OCI-LY7 (cell line): ENCODE data around the gene MINDY2. TPM values are rescaled to one million over a fixed set of nuclear protein-coding genes. Genes with fewer than 3 reads are reported as not detected.

Source experiments
- BruUV-seq: library from RNA; stranded (reverse); fragments of 400-500 nt; replicated peaks from 2 replicates; lab custom pipeline; 2021; lab: Mats Ljungman, UMichigan
- CTCF ChIA-PET: fragments of 300-600 bp; sonication (Branson Sonifier 250); formaldehyde crosslinking; loops from one replicate; lab custom pipeline; 2022; ENCODE audit warnings: antibody characterized with exemption; ENCODE audit not compliant: unreplicated experiment; lab: Charles Lee
- POLR2A ChIA-PET: fragments of 300-600 bp; sonication (Branson Sonifier 250); formaldehyde crosslinking; loops from one replicate; lab custom pipeline; 2022; ENCODE audit warnings: antibody characterized with exemption; lab: Charles Lee
- DNase-seq: peaks from one replicate; pipeline ENCODE4 v3.0.0-alpha.2; 2015; ENCODE audit warnings: low spot score
- H2AFZ ChIP-seq: fragments of 200-600 bp; sonication (generic), shearing (Covaris generic); 2 replicates; pipeline ENCODE4 v1.6.1; 2014; ENCODE audit warnings: mild to moderate bottlenecking, antibody characterized with exemption, low read length, moderate library complexity
- H3K27ac ChIP-seq: fragments of 200-600 bp; sonication (generic); 2 replicates; pipeline ENCODE4 v1.5.1; 2014; ENCODE audit warnings: mixed run types, low read depth, mild to moderate bottlenecking, moderate library complexity, low read length, inconsistent platforms; ENCODE audit not compliant: poor library complexity, severe bottlenecking
- H3K36me3 ChIP-seq: fragments of 200-600 bp; sonication (generic); 2 replicates; pipeline ENCODE4 v1.6.1; 2014; ENCODE audit warnings: mild to moderate bottlenecking, antibody characterized with exemption, low read length, moderate library complexity, mixed read lengths; ENCODE audit not compliant: insufficient read depth
- H3K4me1 ChIP-seq: fragments of 200-600 bp; sonication (generic); 2 replicates; pipeline ENCODE4 v1.5.1; 2014; ENCODE audit warnings: mild to moderate bottlenecking, low read length; ENCODE audit not compliant: insufficient read depth, poor library complexity, severe bottlenecking
- H3K4me2 ChIP-seq: fragments of 200-600 bp; sonication (generic); 2 replicates; pipeline ENCODE4 v1.6.1; 2014; ENCODE audit warnings: mild to moderate bottlenecking, low read length
- H3K4me3 ChIP-seq: fragments of 200-600 bp; sonication (generic); 2 replicates; pipeline ENCODE4 v1.5.1; 2014; ENCODE audit warnings: mild to moderate bottlenecking, low read depth, low read length; ENCODE audit not compliant: poor library complexity, severe bottlenecking
- H3K79me2 ChIP-seq: fragments of 200-600 bp; sonication (generic); 2 replicates; pipeline ENCODE4 v1.6.1; 2016; ENCODE audit warnings: low read depth, mild to moderate bottlenecking, low read length, moderate library complexity, mixed read lengths; ENCODE audit not compliant: insufficient read depth
- H3K9me2 ChIP-seq: fragments of 200-600 bp; sonication (generic); 2 replicates; pipeline ENCODE4 v1.6.1; 2016; ENCODE audit warnings: mild to moderate bottlenecking, low read length, mixed read lengths; ENCODE audit not compliant: insufficient read depth
- H3K9me3 ChIP-seq: fragments of 200-600 bp; sonication (generic); 2 replicates; pipeline ENCODE4 v1.6.1; 2014; ENCODE audit warnings: mild to moderate bottlenecking, mixed run types, low read length, mixed read lengths
- H4K20me1 ChIP-seq: fragments of 200-600 bp; sonication (generic); 2 replicates; pipeline ENCODE4 v1.6.1; 2014; ENCODE audit warnings: mild to moderate bottlenecking, antibody characterized with exemption, low read length, moderate library complexity, mixed read lengths; ENCODE audit not compliant: insufficient read depth
- CTCF ChIP-seq: fragments of 200-600 bp; sonication (generic); conservative IDR thresholded peaks from 2 replicates; pipeline ENCODE4 v1.5.1; 2014; ENCODE audit warnings: mild to moderate bottlenecking, antibody characterized with exemption, low read length, moderate library complexity, mixed read lengths
- EZH2phosphoT487 ChIP-seq: fragments of 200-600 bp; sonication (generic); IDR thresholded peaks from 2 replicates; pipeline ENCODE4 v1.6.1; 2018; ENCODE audit warnings: low read depth, borderline replicate concordance, mild to moderate bottlenecking, mixed run types, antibody characterized with exemption, low read length, moderate library complexity, mixed read lengths
- intact Hi-C: fragments of 100-400 bp; cut with micrococcal nuclease; formaldehyde crosslinking; loops from one replicate; pipeline ENCODE4 v1.10.0; 2022; ENCODE audit not compliant: unreplicated experiment
- total RNA-seq, 2 experiments: library from RNA; depleted of rRNA in 1 of 2; stranded (reverse); fragments of >200 nt in 1 of 2; shearing (Covaris generic) in 1 of 2; gene quantifications; 2 replicates each; pipeline ENCODE4 v1.2.3, GENCODE V29; 2014 to 2022

MINDY2 gene
- total RNA-seq, 2 experiments from 2014 or later, result 10.5 to 15.7 TPM

GRCh38 chr15:58742819-58743502 lies 28.1 kb upstream of the MINDY2 start:
- Histone ChIP-seq H3K79me2 (peaks cover 98% of the 10 kb centered on the region), H3K36me3 (peaks cover 4% of the 10 kb centered on the region; the same call in 1 of the 2 replicates), H3K4me2 (no peak overlapping the region), H3K4me1 (peaks cover 34% of the 10 kb centered on the region), H3K9me2 (no peaks in the 10 kb centered on the region), H3K4me3 (no peak overlapping the region), H2AFZ (no peak overlapping the region), H3K27ac (no peak overlapping the region), H3K9me3 (no peaks in the 10 kb centered on the region), H4K20me1 (peaks cover 47% of the 10 kb centered on the region)
- no TSS peak for BruUV-seq
- POLR2A ChIA-PET, result interaction anchor here (0.6 to 1.5 kb wide), 2 partner anchors 8 to 28 kb away, joined by 3 to 7 read pairs; partner anchors contain the start of gene MINDY2
- no peak for DNase-seq
- CTCF ChIA-PET, result no interaction called here
- TF ChIP-seq CTCF (no peak), EZH2phosphoT487 (no peak)
- intact Hi-C loops, result loop anchor here (10.0 kb wide), 1 partner anchor 192 kb away; the partner anchor contains the start of gene SLTM

- H2AFZ ChIP-seq, result no peak overlapping the region
- H3K79me2 ChIP-seq, result peaks cover 77% of the 10 kb centered on the region
- H3K36me3 ChIP-seq, result peaks cover 4% of the 10 kb centered on the region; the same call in 1 of the 2 replicates
- TF ChIP-seq EZH2phosphoT487 (no peak), CTCF (no peak)
- CTCF ChIA-PET, result no interaction called here
- no TSS peak for BruUV-seq
- POLR2A ChIA-PET, result interaction anchor here (1.7 kb wide), 1 partner anchor 24 kb away, joined by 6 read pairs; the partner anchor contains the start of gene MINDY2
- no peaks in the 10 kb centered on the region for H3K9me2 ChIP-seq
- peaks cover 42% of the 10 kb centered on the region for H4K20me1 ChIP-seq
- no peak for DNase-seq
- H3K4me1 ChIP-seq, result peaks cover 36% of the 10 kb centered on the region
- H3K9me3 ChIP-seq, result no peaks in the 10 kb centered on the region
- H3K27ac ChIP-seq, result no peak overlapping the region
- H3K4me3 ChIP-seq, result peak overlapping the region; percentile 17
- intact Hi-C loops, result loop anchor here (5.0 to 10.0 kb wide), 2 partner anchors 159 to 189 kb away; partner anchors contain the start of gene SLTM
- peak overlapping the region; percentile 74 for H3K4me2 ChIP-seq
Measured at GRCh38 chr15:58746174-58746573, 24.9 kb upstream of the MINDY2 start.
